HFF-Myc (cell line): ENCODE results near the gene LRCH1.
A peak's percentile ranks its signal among the peaks of the same experiment; 100 is the strongest.

Experiments used
- DNase-seq: peaks from one replicate; pipeline ENCODE4 v3.0.0-alpha.2; 2011; ENCODE audit warnings: low read depth; ENCODE audit errors: extremely low read depth
- H3K4me3 ChIP-seq: replicated peaks from 2 replicates; pipeline ENCODE4 v1.5.1; 2011; ENCODE audit warnings: low read depth, mild to moderate bottlenecking, control low read depth, low read length
- TF ChIP-seq, protein P1 (sequence below): IDR thresholded peaks from 2 replicates; pipeline ENCODE4 v1.5.1; 2012; ENCODE audit warnings: mild to moderate bottlenecking, low read depth, low read length, control low read depth; ENCODE audit errors: missing control alignments

The LRCH1 gene

GRCh38 chr13:46665633-46666482, 112.9 kb downstream of the LRCH1 start:
- H3K4me3 ChIP-seq, result no peak overlapping the region
- TF ChIP-seq, protein P1, sequence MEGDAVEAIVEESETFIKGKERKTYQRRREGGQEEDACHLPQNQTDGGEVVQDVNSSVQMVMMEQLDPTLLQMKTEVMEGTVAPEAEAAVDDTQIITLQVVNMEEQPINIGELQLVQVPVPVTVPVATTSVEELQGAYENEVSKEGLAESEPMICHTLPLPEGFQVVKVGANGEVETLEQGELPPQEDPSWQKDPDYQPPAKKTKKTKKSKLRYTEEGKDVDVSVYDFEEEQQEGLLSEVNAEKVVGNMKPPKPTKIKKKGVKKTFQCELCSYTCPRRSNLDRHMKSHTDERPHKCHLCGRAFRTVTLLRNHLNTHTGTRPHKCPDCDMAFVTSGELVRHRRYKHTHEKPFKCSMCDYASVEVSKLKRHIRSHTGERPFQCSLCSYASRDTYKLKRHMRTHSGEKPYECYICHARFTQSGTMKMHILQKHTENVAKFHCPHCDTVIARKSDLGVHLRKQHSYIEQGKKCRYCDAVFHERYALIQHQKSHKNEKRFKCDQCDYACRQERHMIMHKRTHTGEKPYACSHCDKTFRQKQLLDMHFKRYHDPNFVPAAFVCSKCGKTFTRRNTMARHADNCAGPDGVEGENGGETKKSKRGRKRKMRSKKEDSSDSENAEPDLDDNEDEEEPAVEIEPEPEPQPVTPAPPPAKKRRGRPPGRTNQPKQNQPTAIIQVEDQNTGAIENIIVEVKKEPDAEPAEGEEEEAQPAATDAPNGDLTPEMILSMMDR, result no peak
- DNase-seq, result no peak

DNA sequence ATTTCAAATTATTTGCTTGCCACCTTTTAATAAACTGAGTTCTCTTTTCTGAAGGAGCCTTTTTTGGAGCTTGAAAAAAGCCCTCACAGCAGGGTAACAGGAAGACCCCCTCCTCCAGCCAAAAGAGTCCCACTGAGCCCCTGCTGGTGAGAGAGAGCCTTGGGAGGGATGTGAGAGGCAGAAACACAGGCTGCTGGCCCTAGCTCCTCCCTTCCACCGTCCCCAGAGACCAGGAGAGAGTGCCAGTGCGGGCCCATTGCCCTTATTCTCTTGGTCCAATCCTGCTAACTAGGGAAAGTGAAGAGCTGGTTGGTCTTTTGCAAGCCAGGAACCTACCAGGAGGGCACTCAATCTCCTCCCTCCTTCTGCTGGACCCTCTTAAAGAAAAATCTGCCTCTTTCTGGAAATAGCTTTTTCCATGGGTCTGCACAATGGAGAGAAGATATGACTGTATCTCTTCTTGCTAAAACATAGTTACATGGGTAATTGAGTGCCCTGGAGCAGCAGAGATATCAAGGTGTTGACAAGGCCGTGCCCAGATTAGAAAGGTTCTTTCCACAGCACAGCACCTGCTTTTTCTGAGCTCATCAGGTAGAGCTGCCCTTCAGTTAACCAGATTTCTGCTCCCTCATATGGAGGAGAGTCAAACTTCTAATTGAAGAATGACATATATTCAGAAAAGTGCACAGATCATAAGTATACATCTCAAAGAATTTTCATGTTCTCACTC, 113.9 kb downstream of the LRCH1 start:
- no peak overlapping the region for H3K4me3 ChIP-seq

GRCh38 chr13:46667687-46668281, 114.8 kb downstream of the LRCH1 start:
- TF ChIP-seq, protein P1, result no peak
- DNase-seq, result no peak
- no peak overlapping the region for H3K4me3 ChIP-seq

More for the DNA sequence above, 113.9 kb downstream of the LRCH1 start:
- no peak for DNase-seq
- TF ChIP-seq, protein P1, result no peak

DNA sequence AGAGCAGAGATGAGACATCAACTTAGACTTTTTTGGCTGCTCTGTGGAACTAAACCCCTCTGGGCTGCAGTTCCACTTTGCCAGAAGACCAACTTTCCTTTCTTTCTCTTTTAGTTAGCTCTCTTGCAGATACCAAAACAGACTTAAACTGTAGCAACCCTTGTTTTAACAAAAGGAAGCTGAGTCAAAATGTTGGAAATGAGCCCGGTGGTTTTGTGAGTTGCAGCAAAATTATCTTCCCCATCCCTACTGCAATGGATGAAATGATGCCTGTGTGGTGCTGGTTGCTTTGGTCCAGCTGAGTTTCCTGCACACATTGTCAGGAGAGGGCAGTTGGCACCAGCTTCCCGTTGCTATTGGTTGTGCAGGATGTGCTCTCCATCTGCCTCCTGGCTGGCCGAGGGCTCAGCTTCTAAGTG, 115.3 kb downstream of the LRCH1 start:
- no peak overlapping the region for H3K4me3 ChIP-seq
- TF ChIP-seq, protein P1, result no peak
- peak; percentile 68 for DNase-seq

DNA sequence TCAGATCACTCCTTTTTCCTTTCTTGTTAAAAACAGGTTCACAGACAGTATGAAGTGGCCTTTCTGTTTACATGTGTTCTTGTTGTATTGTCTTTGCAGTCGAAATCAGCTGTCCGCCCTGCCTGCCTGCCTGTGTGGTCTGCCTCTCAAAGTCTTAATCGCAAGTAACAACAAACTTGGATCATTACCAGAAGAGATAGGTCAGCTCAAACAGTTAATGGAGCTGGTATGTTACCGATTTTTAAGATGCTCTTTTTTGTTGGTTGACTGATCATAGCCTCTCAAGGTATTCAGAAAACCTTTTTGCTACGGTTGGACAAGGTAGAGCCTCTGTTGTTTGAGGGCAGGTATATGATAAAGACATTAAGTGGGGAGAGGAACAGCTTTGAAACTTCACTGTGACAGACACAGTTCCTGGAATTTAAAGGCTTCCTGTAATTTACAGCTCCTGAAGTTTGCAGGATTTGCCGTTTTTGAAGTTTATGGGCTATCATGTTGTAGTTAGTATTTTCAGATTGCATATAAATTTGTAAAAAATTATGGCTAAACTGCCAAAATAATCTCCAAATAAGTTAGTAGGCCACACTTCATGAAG, 116.1 kb downstream of the LRCH1 start:
- TF ChIP-seq, protein P1, result no peak
- no peak overlapping the region for H3K4me3 ChIP-seq
- no peak for DNase-seq

DNA sequence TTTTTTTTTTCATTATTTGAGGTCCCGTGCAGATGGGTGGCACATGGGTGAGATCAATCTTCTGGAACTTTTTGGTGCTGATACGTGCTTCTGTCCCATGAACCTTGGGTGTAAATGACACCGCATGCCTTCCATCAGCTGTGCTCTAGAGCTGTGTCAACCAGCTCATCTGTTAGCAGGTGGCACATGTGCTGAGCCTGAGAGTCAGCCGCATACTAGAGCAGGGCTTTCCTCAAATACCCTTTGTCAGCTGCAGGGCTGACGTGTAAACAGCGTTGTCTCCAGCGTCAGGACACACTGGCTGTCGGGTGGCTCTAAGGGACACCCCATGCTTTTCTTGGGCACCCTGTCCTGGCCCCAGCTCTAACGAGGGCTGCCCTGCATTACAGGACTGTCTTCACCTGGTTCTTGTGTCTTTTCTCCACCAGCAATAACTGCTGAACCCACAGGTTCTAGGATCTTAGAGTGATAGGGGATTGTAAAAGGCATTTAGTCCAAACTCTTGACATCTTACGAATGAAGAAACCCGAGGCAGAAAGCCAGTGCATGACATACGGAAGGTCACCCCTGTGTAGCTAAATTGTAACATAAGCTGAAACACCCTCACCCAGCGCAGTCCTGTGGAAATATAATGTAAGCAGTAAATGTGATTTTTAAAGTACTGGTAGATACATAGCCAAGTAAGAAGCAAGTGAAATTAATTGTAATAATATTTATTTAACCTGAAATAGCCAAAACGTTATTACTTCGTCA, 119.5 kb downstream of the LRCH1 start:
- DNase-seq, result no peak
- H3K4me3 ChIP-seq, result no peak overlapping the region
- TF ChIP-seq, protein P1, result no peak
